Measurements from ENCODE around the gene LSM12. TPM values are rescaled to one million over a fixed set of nuclear protein-coding genes. Genes with fewer than 3 reads are reported as not detected.
A peak's percentile ranks its signal among the peaks of the same experiment; 100 is the strongest.

Gene LSM12
- total and polyA plus RNA-seq, 2 of the 8 experiments (the other 6 are each of a cell fraction or from before 2014, with no cell fraction given) = 69.8 to 142 TPM

DNA sequence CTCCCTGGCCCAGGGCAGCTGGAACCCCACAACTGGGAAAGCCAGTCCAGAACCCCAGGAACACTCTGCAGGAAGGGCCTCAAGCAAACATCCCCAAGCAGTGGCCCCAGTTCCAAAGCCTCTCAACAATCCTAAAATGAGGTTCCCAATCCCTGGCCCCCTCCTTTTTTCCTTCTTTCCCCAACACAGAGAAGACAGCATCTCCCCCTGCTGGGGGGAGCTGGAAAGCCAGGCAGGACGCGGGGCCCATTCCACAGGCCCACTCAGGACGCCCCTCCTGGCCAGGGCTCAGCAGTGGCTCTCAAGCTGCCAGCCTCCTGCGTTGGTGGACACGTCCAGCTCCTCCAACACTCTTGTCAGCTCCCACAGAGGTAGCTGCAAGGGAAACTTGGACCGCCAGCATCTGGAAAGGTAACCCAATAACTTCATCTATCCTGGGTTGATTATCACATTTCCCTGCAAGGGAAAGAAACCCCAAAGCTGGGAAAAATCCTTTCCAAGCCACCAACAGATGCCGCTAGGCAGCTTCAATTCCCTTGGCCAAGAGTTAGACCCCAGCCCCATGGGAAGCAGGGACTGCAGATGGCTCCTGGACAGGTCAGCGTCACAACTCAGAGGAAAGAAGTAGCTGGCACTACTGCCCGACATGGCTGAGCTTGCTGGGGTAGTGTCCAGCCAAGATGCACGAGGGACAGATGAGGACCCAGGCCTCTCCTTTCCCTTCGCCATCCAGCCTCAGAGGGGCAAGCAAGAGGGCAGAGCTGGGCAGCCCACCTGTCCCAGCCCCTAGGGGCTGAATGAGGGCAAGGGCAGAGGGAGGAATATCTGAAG is 49.3 kb upstream of the LSM12 start (continued):
- TF ChIP-seq, protein P1, sequence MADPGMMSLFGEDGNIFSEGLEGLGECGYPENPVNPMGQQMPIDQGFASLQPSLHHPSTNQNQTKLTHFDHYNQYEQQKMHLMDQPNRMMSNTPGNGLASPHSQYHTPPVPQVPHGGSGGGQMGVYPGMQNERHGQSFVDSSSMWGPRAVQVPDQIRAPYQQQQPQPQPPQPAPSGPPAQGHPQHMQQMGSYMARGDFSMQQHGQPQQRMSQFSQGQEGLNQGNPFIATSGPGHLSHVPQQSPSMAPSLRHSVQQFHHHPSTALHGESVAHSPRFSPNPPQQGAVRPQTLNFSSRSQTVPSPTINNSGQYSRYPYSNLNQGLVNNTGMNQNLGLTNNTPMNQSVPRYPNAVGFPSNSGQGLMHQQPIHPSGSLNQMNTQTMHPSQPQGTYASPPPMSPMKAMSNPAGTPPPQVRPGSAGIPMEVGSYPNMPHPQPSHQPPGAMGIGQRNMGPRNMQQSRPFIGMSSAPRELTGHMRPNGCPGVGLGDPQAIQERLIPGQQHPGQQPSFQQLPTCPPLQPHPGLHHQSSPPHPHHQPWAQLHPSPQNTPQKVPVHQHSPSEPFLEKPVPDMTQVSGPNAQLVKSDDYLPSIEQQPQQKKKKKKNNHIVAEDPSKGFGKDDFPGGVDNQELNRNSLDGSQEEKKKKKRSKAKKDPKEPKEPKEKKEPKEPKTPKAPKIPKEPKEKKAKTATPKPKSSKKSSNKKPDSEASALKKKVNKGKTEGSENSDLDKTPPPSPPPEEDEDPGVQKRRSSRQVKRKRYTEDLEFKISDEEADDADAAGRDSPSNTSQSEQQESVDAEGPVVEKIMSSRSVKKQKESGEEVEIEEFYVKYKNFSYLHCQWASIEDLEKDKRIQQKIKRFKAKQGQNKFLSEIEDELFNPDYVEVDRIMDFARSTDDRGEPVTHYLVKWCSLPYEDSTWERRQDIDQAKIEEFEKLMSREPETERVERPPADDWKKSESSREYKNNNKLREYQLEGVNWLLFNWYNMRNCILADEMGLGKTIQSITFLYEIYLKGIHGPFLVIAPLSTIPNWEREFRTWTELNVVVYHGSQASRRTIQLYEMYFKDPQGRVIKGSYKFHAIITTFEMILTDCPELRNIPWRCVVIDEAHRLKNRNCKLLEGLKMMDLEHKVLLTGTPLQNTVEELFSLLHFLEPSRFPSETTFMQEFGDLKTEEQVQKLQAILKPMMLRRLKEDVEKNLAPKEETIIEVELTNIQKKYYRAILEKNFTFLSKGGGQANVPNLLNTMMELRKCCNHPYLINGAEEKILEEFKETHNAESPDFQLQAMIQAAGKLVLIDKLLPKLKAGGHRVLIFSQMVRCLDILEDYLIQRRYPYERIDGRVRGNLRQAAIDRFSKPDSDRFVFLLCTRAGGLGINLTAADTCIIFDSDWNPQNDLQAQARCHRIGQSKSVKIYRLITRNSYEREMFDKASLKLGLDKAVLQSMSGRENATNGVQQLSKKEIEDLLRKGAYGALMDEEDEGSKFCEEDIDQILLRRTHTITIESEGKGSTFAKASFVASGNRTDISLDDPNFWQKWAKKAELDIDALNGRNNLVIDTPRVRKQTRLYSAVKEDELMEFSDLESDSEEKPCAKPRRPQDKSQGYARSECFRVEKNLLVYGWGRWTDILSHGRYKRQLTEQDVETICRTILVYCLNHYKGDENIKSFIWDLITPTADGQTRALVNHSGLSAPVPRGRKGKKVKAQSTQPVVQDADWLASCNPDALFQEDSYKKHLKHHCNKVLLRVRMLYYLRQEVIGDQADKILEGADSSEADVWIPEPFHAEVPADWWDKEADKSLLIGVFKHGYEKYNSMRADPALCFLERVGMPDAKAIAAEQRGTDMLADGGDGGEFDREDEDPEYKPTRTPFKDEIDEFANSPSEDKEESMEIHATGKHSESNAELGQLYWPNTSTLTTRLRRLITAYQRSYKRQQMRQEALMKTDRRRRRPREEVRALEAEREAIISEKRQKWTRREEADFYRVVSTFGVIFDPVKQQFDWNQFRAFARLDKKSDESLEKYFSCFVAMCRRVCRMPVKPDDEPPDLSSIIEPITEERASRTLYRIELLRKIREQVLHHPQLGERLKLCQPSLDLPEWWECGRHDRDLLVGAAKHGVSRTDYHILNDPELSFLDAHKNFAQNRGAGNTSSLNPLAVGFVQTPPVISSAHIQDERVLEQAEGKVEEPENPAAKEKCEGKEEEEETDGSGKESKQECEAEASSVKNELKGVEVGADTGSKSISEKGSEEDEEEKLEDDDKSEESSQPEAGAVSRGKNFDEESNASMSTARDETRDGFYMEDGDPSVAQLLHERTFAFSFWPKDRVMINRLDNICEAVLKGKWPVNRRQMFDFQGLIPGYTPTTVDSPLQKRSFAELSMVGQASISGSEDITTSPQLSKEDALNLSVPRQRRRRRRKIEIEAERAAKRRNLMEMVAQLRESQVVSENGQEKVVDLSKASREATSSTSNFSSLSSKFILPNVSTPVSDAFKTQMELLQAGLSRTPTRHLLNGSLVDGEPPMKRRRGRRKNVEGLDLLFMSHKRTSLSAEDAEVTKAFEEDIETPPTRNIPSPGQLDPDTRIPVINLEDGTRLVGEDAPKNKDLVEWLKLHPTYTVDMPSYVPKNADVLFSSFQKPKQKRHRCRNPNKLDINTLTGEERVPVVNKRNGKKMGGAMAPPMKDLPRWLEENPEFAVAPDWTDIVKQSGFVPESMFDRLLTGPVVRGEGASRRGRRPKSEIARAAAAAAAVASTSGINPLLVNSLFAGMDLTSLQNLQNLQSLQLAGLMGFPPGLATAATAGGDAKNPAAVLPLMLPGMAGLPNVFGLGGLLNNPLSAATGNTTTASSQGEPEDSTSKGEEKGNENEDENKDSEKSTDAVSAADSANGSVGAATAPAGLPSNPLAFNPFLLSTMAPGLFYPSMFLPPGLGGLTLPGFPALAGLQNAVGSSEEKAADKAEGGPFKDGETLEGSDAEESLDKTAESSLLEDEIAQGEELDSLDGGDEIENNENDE (IDR thresholded peaks at IDR 0.05; ENCODE audit: insufficient replicate concordance, low read length) = no peak
- TF ChIP-seq CTCF (IDR thresholded peaks at IDR 0.05; ENCODE audit: control extremely low read depth in 1 of 3, insufficient read depth in 1 of 3, low read depth in 1 of 3, low read length in 3 of 3) (peak; percentile 72 to 89 (median 78)), TBP (IDR thresholded peaks at IDR 0.05; ENCODE audit: low read depth, low read length) (no peak), SP4 (IDR thresholded peaks at IDR 0.05; ENCODE audit: low read length) (0 out of 2 replicates have a peak, but pooled peaks have one; percentile 28)

Data from H1 (cell line).